ENCODE data around the gene PRAC1. TPM values are rescaled to one million over a fixed set of nuclear protein-coding genes. Genes with fewer than 3 reads are reported as not detected.

Gene PRAC1
- polyA plus RNA-seq, 1 of the 3 experiments (the other 2 are of a cell fraction): not detected

DNA sequence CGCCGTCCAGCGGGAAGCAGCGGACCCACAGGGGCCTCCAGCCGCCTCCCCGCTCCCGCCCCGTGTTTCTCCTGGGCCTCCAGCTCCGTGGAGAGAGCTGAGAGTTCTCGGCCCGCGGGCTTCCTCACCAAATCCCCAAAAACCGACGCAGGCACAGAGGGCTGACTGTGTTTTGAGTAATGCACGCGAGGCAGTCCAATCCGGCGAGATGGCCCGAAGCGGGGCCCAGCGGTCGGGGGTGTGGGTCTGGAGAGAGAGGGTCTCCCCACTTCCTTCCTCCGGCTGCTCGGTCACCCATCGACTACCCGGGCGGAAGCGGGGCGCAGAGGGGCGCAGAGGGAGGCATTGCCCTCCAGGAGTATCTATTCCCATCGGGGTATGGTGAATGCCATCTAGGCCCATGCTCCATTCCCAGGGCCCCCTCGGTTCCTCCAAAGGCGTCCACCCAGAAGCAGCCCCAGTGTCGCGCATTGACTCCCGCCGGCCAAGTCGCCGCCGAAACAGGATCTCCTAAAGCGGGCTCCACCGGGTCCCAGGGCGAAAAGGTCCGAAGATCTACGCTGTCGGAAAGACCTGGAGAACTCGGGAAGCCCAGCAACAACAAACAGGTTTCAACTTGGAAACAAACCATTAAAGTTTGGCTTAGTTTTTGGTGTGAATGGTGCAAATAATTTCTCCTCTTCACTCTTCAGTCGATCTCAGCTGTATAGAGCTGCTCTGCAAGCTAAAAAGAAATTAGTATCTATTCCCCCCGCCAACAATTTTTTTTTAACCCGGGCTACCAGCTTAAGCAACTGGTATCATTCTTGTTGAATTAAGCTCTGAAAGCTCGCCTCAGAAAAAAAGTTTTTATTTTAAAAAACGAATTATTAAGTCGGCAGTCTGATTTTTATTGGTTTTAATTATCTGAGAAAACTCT, 25.4 kb upstream of the PRAC1 start:
- DNase-seq: peak; percentile 49
- H3K79me2 ChIP-seq (ENCODE audit: insufficient read depth): no peaks in the 10 kb centered on the region
- TF ChIP-seq, protein P1, sequence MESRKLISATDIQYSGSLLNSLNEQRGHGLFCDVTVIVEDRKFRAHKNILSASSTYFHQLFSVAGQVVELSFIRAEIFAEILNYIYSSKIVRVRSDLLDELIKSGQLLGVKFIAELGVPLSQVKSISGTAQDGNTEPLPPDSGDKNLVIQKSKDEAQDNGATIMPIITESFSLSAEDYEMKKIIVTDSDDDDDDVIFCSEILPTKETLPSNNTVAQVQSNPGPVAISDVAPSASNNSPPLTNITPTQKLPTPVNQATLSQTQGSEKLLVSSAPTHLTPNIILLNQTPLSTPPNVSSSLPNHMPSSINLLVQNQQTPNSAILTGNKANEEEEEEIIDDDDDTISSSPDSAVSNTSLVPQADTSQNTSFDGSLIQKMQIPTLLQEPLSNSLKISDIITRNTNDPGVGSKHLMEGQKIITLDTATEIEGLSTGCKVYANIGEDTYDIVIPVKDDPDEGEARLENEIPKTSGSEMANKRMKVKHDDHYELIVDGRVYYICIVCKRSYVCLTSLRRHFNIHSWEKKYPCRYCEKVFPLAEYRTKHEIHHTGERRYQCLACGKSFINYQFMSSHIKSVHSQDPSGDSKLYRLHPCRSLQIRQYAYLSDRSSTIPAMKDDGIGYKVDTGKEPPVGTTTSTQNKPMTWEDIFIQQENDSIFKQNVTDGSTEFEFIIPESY (IDR thresholded peaks at IDR 0.05; ENCODE audit: borderline replicate concordance, low read depth): no peak
- TF ChIP-seq EZH2phosphoT487 (IDR thresholded peaks at IDR 0.05; ENCODE audit: borderline replicate concordance, low read depth): peak; percentile 98; the same call in 1 of the 2 replicates
- POLR2A ChIA-PET: interaction anchor here (0.7 kb wide), 1 partner anchor 21 kb away, joined by 3 read pairs; no protein-coding TSS in a partner anchor
- no peaks in the 10 kb centered on the region for H3K9me2 ChIP-seq
- H3K36me3 ChIP-seq (replicated peaks in 1 of 2; ENCODE audit: control insufficient read depth in 1 of 2, insufficient read depth in 2 of 2, low read length in 1 of 2): no peaks in the 10 kb centered on the region
- H2AFZ ChIP-seq (ENCODE audit: low read depth): no peak overlapping the region
- H3K4me2 ChIP-seq: no peak overlapping the region
- no peaks in the 10 kb centered on the region for H3F3A ChIP-seq (replicated peaks; ENCODE audit: insufficient read depth)
- no peaks in the 10 kb centered on the region for H4K20me1 ChIP-seq (ENCODE audit: insufficient read depth)
- CTCF ChIA-PET: interaction anchor here (1.0 to 5.3 kb wide), 5 partner anchors 23 to 136 kb away, joined by 3 to 29 read pairs (median 7); no protein-coding TSS in a partner anchor
- H3K9ac ChIP-seq: no peak overlapping the region
- WGBS (ENCODE audit: low lambda C conversion rate): 21% methylated on average over 40 of the region's 53 CpGs
- no peak overlapping the region for H3K4me3 ChIP-seq (ENCODE audit: low read depth in 2 of 2, low read length in 1 of 2)
- no peak overlapping the region for H3K27ac ChIP-seq (ENCODE audit: low read depth in 2 of 2, low read length in 1 of 2)
- peaks cover 98% of the 10 kb centered on the region for H3K27me3 ChIP-seq (ENCODE audit: insufficient read depth)
- no peaks in the 10 kb centered on the region for H3K4me1 ChIP-seq (ENCODE audit: control insufficient read depth in 1 of 2, insufficient read depth in 2 of 2, low read depth in 1 of 2, low read length in 1 of 2)
- no peaks in the 10 kb centered on the region; the same call in 1 of the 2 replicates for H3K9me3 ChIP-seq

DNA sequence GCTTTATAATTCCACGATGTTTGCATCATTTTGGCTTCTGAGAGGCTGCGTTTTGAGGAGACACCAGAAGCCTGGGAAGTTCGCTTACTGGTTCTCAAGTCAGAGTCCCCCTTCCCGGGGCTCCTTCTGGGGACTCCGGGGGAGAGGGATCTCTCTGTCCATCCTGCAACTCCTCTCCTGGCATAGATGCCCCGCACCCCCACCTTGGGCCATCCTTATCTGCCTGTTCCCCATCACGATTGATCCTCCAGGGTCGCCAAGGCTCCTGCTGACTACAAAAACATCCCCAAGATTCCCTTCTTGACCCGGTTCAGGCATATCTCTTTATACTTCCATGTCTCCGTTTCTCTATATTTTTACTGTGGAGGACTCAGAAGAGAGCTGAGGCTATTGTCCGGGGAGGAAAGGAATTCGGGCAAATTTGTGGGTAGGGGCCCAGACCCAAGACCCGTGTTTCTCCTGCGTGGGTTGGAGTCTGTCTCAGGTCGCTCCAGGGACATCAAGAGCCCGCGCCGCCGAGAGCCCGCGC, 24.7 kb upstream of the PRAC1 start:
- H3K27ac ChIP-seq (ENCODE audit: low read depth in 2 of 2, low read length in 1 of 2): no peak overlapping the region
- no peaks in the 10 kb centered on the region; the same call in 1 of the 2 replicates for H3K9me3 ChIP-seq
- no peak overlapping the region for H3K9ac ChIP-seq
- ChIA-PET CTCF (interaction anchor here (1.3 to 5.3 kb wide), 2 partner anchors 23 to 129 kb away, joined by 3 to 29 read pairs; no protein-coding TSS in a partner anchor), POLR2A (interaction anchor here (0.7 kb wide), 1 partner anchor 21 kb away, joined by 3 read pairs; no protein-coding TSS in a partner anchor)
- H3K79me2 ChIP-seq (ENCODE audit: insufficient read depth): no peaks in the 10 kb centered on the region
- H3F3A ChIP-seq (replicated peaks; ENCODE audit: insufficient read depth): no peaks in the 10 kb centered on the region
- peaks cover 98% of the 10 kb centered on the region for H3K27me3 ChIP-seq (ENCODE audit: insufficient read depth)
- no peaks in the 10 kb centered on the region for H3K36me3 ChIP-seq (replicated peaks in 1 of 2; ENCODE audit: control insufficient read depth in 1 of 2, insufficient read depth in 2 of 2, low read length in 1 of 2)
- no peak overlapping the region for H3K4me2 ChIP-seq
- no peak overlapping the region for H3K4me3 ChIP-seq (ENCODE audit: low read depth in 2 of 2, low read length in 1 of 2)
- H3K9me2 ChIP-seq: no peaks in the 10 kb centered on the region
- no peaks in the 10 kb centered on the region for H3K4me1 ChIP-seq (ENCODE audit: control insufficient read depth in 1 of 2, insufficient read depth in 2 of 2, low read depth in 1 of 2, low read length in 1 of 2)
- 17% methylated on average over 21 of the region's 21 CpGs for WGBS (ENCODE audit: low lambda C conversion rate)
- no peaks in the 10 kb centered on the region for H4K20me1 ChIP-seq (ENCODE audit: insufficient read depth)
- no peak overlapping the region for H2AFZ ChIP-seq (ENCODE audit: low read depth)
- DNase-seq: peak; percentile 38
- TF ChIP-seq, protein P2, sequence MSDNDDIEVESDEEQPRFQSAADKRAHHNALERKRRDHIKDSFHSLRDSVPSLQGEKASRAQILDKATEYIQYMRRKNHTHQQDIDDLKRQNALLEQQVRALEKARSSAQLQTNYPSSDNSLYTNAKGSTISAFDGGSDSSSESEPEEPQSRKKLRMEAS (IDR thresholded peaks at IDR 0.05; ENCODE audit: low read depth): no peak
- no peak for TF ChIP-seq GABPA (IDR thresholded peaks at IDR 0.05; ENCODE audit: low read depth)
- TF ChIP-seq SIN3A (IDR thresholded peaks at IDR 0.05; ENCODE audit: borderline replicate concordance, low read depth, low read length): no peak
- no peak for TF ChIP-seq JUND (IDR thresholded peaks at IDR 0.05)
- TF ChIP-seq ELF1 (IDR thresholded peaks at IDR 0.05): no peak
- TF ChIP-seq TAF1 (IDR thresholded peaks at IDR 0.05; ENCODE audit: borderline replicate concordance, low read depth, low read length): no peak
- TF ChIP-seq FOXJ3 (CRISPR knock-in tag; IDR thresholded peaks at IDR 0.05): no peak
- TF ChIP-seq MXI1 (IDR thresholded peaks at IDR 0.05; ENCODE audit: low read depth, low read length): no peak
- no peak for TF ChIP-seq POLR2AphosphoS5 (IDR thresholded peaks at IDR 0.05; ENCODE audit: low read depth, low read length)
- TF ChIP-seq, protein P3, sequence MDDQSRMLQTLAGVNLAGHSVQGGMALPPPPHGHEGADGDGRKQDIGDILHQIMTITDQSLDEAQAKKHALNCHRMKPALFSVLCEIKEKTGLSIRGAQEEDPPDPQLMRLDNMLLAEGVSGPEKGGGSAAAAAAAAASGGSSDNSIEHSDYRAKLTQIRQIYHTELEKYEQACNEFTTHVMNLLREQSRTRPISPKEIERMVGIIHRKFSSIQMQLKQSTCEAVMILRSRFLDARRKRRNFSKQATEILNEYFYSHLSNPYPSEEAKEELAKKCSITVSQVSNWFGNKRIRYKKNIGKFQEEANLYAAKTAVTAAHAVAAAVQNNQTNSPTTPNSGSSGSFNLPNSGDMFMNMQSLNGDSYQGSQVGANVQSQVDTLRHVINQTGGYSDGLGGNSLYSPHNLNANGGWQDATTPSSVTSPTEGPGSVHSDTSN (IDR thresholded peaks at IDR 0.05): no peak
- no peak for TF ChIP-seq RAD21 (IDR thresholded peaks at IDR 0.05; ENCODE audit: low read length)
- TF ChIP-seq, protein P4, sequence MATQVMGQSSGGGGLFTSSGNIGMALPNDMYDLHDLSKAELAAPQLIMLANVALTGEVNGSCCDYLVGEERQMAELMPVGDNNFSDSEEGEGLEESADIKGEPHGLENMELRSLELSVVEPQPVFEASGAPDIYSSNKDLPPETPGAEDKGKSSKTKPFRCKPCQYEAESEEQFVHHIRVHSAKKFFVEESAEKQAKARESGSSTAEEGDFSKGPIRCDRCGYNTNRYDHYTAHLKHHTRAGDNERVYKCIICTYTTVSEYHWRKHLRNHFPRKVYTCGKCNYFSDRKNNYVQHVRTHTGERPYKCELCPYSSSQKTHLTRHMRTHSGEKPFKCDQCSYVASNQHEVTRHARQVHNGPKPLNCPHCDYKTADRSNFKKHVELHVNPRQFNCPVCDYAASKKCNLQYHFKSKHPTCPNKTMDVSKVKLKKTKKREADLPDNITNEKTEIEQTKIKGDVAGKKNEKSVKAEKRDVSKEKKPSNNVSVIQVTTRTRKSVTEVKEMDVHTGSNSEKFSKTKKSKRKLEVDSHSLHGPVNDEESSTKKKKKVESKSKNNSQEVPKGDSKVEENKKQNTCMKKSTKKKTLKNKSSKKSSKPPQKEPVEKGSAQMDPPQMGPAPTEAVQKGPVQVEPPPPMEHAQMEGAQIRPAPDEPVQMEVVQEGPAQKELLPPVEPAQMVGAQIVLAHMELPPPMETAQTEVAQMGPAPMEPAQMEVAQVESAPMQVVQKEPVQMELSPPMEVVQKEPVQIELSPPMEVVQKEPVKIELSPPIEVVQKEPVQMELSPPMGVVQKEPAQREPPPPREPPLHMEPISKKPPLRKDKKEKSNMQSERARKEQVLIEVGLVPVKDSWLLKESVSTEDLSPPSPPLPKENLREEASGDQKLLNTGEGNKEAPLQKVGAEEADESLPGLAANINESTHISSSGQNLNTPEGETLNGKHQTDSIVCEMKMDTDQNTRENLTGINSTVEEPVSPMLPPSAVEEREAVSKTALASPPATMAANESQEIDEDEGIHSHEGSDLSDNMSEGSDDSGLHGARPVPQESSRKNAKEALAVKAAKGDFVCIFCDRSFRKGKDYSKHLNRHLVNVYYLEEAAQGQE (IDR thresholded peaks at IDR 0.05; ENCODE audit: low read depth, low read length): no peak
- no peak for TF ChIP-seq SMC3 (IDR thresholded peaks at IDR 0.05; ENCODE audit: low read depth, low read length)
- TF ChIP-seq NRF1 (IDR thresholded peaks at IDR 0.05; ENCODE audit: low read depth, low read length): no peak

Data from SK-N-SH (cell line).